Thyroid gland (tissue), 4 donors: Measurements from ENCODE around the gene TAF1B. TPM values are rescaled to one million over a fixed set of nuclear protein-coding genes. Genes with fewer than 3 reads are reported as not detected.

Source experiments
- DNase-seq, 2 donors: peaks; one replicate each; pipeline ENCODE4 v3.0.0-alpha.2; 2019
- H3K27ac ChIP-seq, 3 donors: fragments of 200-600 bp; sonication (generic); 1 replicate in 2 of 3; 2 replicates in 1 of 3; pipeline ENCODE4 v1.5.1; 2016 to 2019; ENCODE audit warnings: mild to moderate bottlenecking in 1 of 3, moderate library complexity in 1 of 3
- H3K27me3 ChIP-seq: fragments of 200-600 bp; sonication (generic); one replicate; pipeline ENCODE4 v1.5.1; 2019
- H3K36me3 ChIP-seq, 2 donors: fragments of 200-600 bp; sonication (generic); one replicate each; pipeline ENCODE4 v1.5.1; 2016 to 2019
- H3K4me1 ChIP-seq, 2 donors: fragments of 200-600 bp; sonication (generic); one replicate each; pipeline ENCODE4 v1.5.1; 2017 to 2019
- H3K4me3 ChIP-seq, 3 donors: fragments of 200-600 bp; sonication (generic); replicated peaks in 1 of 3; 1 replicate in 2 of 3; 2 replicates in 1 of 3; pipeline ENCODE4 v1.5.1; 2016; ENCODE audit warnings: mild to moderate bottlenecking in 1 of 3
- H3K9me3 ChIP-seq: fragments of 200-600 bp; sonication (generic); one replicate; pipeline ENCODE4 v1.5.1; 2017
- CTCF ChIP-seq, 6 experiments: fragments of 200-600 bp in 3 of 6; fragments of 450-650 bp in 3 of 6; sonication (generic) in 3 of 6; IDR thresholded peaks; one replicate each; pipeline ENCODE4 v1.5.1; 2016 to 2019; ENCODE audit warnings: antibody characterized with exemption in 6 of 6, mild to moderate bottlenecking in 2 of 6, inconsistent platforms in 1 of 6, moderate library complexity in 1 of 6
- POLR2A ChIP-seq, 2 donors: fragments of 450-650 bp; IDR thresholded peaks; one replicate each; pipeline ENCODE4 v1.6.1; 2017; ENCODE audit warnings: antibody characterized with exemption in 2 of 2, mild to moderate bottlenecking in 2 of 2, moderate library complexity in 1 of 2
- WGBS, 2 donors: methylation state at CpG; one replicate each; pipeline ENCODE4 v1.1.5; 2017; 5-methylcytosine and 5-hydroxymethylcytosine counted together
- intact Hi-C: fragments of 100-400 bp; cut with DNase I; formaldehyde crosslinking; loops from one replicate; pipeline ENCODE4 v1.15.1; 2023
- total RNA-seq, 4 donors: library from RNA; depleted of rRNA; stranded (reverse); fragments of >200 nt; gene quantifications; one replicate each; pipeline ENCODE4 v1.2.3, GENCODE V29; 2016

TAF1B gene
- total RNA-seq, 4 donors from 2014 or later: 18.6 to 33.9 (median 25.8) TPM

GRCh38 chr2:9814129-9814868 lies 29.0 kb upstream of the TAF1B start:
- H3K27ac ChIP-seq: no peak overlapping the region
- H3K4me1 ChIP-seq: peaks cover 5 to 13% of the 10 kb centered on the region in 2 donors
- TF ChIP-seq POLR2A (IDR thresholded peaks at IDR 0.05): no peak
- TF ChIP-seq CTCF (IDR thresholded peaks at IDR 0.05): peak in 1 of 6 experiments; percentile 34
- no peaks in the 10 kb centered on the region for H3K36me3 ChIP-seq
- 60 to 74% methylated on average over 21 to 23 of the region's 24 CpGs for WGBS, 2 donors
- H3K27me3 ChIP-seq: no peaks in the 10 kb centered on the region
- intact Hi-C loops: loop anchor here (5.0 kb wide), 1 partner anchor 233 kb away; no protein-coding TSS in a partner anchor
- H3K9me3 ChIP-seq: no peaks in the 10 kb centered on the region
- no peak overlapping the region for H3K4me3 ChIP-seq
- no peak for DNase-seq

- H3K27me3 ChIP-seq: no peaks in the 10 kb centered on the region
- H3K36me3 ChIP-seq: no peaks in the 10 kb centered on the region
- no peak for DNase-seq
- intact Hi-C loops: no loop called here
- H3K4me3 ChIP-seq: no peak overlapping the region
- H3K9me3 ChIP-seq: no peaks in the 10 kb centered on the region
- TF ChIP-seq POLR2A (IDR thresholded peaks at IDR 0.05) (no peak), CTCF (IDR thresholded peaks at IDR 0.05) (no peak)
- 95 to 98% methylated on average over 4 of the region's 4 CpGs for WGBS, 2 donors
- H3K4me1 ChIP-seq: peaks cover 4 to 9% of the 10 kb centered on the region in 2 donors
- H3K27ac ChIP-seq: no peak overlapping the region
Observed at GRCh38 chr2:9815076-9815475, 28.2 kb upstream of the TAF1B start.

GRCh38 chr2:9815844-9816279 lies 27.4 kb upstream of the TAF1B start:
- no peak for DNase-seq
- Histone ChIP-seq H3K4me1 (peaks cover 4 to 9% of the 10 kb centered on the region in 2 donors), H3K36me3 (no peaks in the 10 kb centered on the region), H3K27ac (no peak overlapping the region), H3K4me3 (no peak overlapping the region), H3K9me3 (no peaks in the 10 kb centered on the region), H3K27me3 (no peaks in the 10 kb centered on the region)
- TF ChIP-seq POLR2A (IDR thresholded peaks at IDR 0.05) (no peak), CTCF (IDR thresholded peaks at IDR 0.05) (no peak)
- intact Hi-C loops: no loop called here
- 86 to 89% methylated on average over 17 of the region's 17 CpGs for WGBS, 2 donors

- no peaks in the 10 kb centered on the region for H3K27me3 ChIP-seq
- intact Hi-C loops: no loop called here
- H3K27ac ChIP-seq: no peak overlapping the region
- no peak for TF ChIP-seq POLR2A (IDR thresholded peaks at IDR 0.05)
- H3K4me3 ChIP-seq: no peak overlapping the region
- H3K4me1 ChIP-seq: peaks cover 4 to 9% of the 10 kb centered on the region in 2 donors
- 85 to 91% methylated on average over 2 of the region's 2 CpGs for WGBS, 2 donors
- no peaks in the 10 kb centered on the region for H3K36me3 ChIP-seq
- H3K9me3 ChIP-seq: no peaks in the 10 kb centered on the region
- DNase-seq: no peak
Observed at GRCh38 chr2:9818097-9818496, 25.2 kb upstream of the TAF1B start.

- no peak for DNase-seq
- 81 to 99% methylated on average over 9 to 13 of the region's 13 CpGs for WGBS, 2 donors
- intact Hi-C loops: no loop called here
- Histone ChIP-seq H3K36me3 (no peaks in the 10 kb centered on the region), H3K9me3 (no peaks in the 10 kb centered on the region), H3K27me3 (no peaks in the 10 kb centered on the region), H3K4me3 (no peak overlapping the region), H3K27ac (no peak overlapping the region), H3K4me1 (no peaks in the 10 kb centered on the region)
- TF ChIP-seq CTCF (IDR thresholded peaks at IDR 0.05): no peak
- no peak for TF ChIP-seq POLR2A (IDR thresholded peaks at IDR 0.05)
Observed at GRCh38 chr2:9819551-9819950, 23.7 kb upstream of the TAF1B start.
